Measurements from ENCODE around the gene PLD3.

DNA sequence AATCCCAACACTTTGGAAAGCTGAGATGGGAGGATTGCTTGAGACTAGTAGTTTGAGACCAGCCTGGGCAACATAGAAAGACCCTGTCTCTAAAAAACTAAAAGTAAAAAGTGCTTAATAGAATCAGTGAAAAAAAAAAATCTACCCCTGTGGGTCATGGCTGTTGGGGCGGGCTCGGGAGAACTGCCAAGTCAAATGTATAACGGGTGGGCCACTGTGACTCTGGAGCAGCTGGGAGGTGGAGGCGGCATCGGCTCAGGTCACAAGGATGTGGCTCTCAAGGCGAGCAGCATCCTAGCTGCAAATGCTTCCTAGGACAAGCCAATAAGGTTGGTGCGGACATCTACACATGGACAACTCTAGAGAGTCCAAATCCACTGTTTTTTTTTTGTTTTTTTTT lies 31.2 kb upstream of the PLD3 start:
- TF ChIP-seq POLR2A (IDR thresholded peaks at IDR 0.05; ENCODE audit: extremely low read depth, insufficient read length) (no peak), MYC (IDR thresholded peaks at IDR 0.05; ENCODE audit: low read depth, low read length) (no peak)
- TF ChIP-seq, protein P1, sequence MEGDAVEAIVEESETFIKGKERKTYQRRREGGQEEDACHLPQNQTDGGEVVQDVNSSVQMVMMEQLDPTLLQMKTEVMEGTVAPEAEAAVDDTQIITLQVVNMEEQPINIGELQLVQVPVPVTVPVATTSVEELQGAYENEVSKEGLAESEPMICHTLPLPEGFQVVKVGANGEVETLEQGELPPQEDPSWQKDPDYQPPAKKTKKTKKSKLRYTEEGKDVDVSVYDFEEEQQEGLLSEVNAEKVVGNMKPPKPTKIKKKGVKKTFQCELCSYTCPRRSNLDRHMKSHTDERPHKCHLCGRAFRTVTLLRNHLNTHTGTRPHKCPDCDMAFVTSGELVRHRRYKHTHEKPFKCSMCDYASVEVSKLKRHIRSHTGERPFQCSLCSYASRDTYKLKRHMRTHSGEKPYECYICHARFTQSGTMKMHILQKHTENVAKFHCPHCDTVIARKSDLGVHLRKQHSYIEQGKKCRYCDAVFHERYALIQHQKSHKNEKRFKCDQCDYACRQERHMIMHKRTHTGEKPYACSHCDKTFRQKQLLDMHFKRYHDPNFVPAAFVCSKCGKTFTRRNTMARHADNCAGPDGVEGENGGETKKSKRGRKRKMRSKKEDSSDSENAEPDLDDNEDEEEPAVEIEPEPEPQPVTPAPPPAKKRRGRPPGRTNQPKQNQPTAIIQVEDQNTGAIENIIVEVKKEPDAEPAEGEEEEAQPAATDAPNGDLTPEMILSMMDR (IDR thresholded peaks at IDR 0.05; ENCODE audit: low read depth, low read length) = no peak
- TF ChIP-seq, protein P2, sequence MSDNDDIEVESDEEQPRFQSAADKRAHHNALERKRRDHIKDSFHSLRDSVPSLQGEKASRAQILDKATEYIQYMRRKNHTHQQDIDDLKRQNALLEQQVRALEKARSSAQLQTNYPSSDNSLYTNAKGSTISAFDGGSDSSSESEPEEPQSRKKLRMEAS (IDR thresholded peaks at IDR 0.05; ENCODE audit: low read depth, low read length) = no peak
